Ascending aorta (tissue), 2 donors: ENCODE measurements around the gene CORO2A. TPM values are rescaled to one million over a fixed set of nuclear protein-coding genes. Genes with fewer than 3 reads are reported as not detected.

ENCODE experiments used
- DNase-seq, 2 donors: peaks; one replicate each; pipeline ENCODE4 v3.0.0-alpha.2; 2019; ENCODE audit warnings: low spot score in 2 of 2
- H3K27ac ChIP-seq, 2 donors: fragments of 200-600 bp; sonication (generic); one replicate each; pipeline ENCODE4 v1.5.1; 2016 to 2017; ENCODE audit warnings: mild to moderate bottlenecking in 1 of 2
- H3K27me3 ChIP-seq: fragments of 200-600 bp; sonication (generic); one replicate; pipeline ENCODE4 v1.5.1; 2017
- H3K36me3 ChIP-seq, 2 donors: fragments of 200-600 bp; sonication (generic); one replicate each; pipeline ENCODE4 v1.5.1; 2016
- H3K4me1 ChIP-seq, 2 donors: fragments of 200-600 bp; sonication (generic); one replicate each; pipeline ENCODE4 v1.5.1; 2016 to 2017; ENCODE audit warnings: mild to moderate bottlenecking in 1 of 2
- H3K4me3 ChIP-seq, 2 donors: fragments of 200-600 bp; sonication (generic); one replicate each; pipeline ENCODE4 v1.5.1; 2016 to 2017; ENCODE audit warnings: mild to moderate bottlenecking in 1 of 2
- H3K9me3 ChIP-seq, 2 donors: fragments of 200-600 bp; sonication (generic); one replicate each; pipeline ENCODE4 v1.5.1; 2016
- intact Hi-C: fragments of 100-400 bp; cut with DNase I; formaldehyde crosslinking; loops from one replicate; pipeline ENCODE4 v1.15.1; 2023
- total RNA-seq: library from RNA; depleted of rRNA; stranded (reverse); fragments of >200 nt; gene quantifications from one replicate; pipeline ENCODE4 v1.1.0, GENCODE V29; 2016
- TF ChIP-seq, protein P1 (sequence below), 3 experiments: fragments of 200-600 bp in 2 of 3; fragments of 450-650 bp in 1 of 3; sonication (generic) in 2 of 3; IDR thresholded peaks; one replicate each; pipeline ENCODE4 v1.5.1; 2016 to 2019; ENCODE audit warnings: antibody characterized with exemption in 3 of 3, mild to moderate bottlenecking in 1 of 3, moderate library complexity in 1 of 3

CORO2A gene
- total RNA-seq, 1 donor from 2014 or later, result 9.0 TPM

DNA sequence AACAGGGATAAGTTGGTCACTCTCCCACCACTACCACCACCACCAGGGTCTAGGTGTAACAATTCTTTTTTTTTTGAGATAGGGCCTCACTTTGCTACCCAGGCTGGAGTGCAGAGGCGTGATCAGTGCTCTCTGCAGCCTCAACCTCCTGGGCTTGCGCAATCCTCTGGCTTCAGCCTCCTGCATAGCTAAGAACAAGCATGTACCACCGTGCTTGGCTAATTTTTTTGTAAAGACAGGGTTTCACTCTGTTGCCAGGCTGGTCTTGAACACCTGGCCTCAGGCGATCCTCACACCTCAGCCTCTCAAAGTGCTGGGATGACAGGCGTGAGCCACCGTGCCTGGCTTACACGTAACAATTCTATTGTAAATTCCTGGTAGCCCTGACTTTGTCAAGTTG lies 27.5 kb downstream of the CORO2A start:
- intact Hi-C loops, result no loop called here
- no peaks in the 10 kb centered on the region for H3K9me3 ChIP-seq
- no peak overlapping the region for H3K4me3 ChIP-seq
- H3K36me3 ChIP-seq, result no peaks in the 10 kb centered on the region
- H3K27me3 ChIP-seq, result no peaks in the 10 kb centered on the region
- TF ChIP-seq, protein P1, sequence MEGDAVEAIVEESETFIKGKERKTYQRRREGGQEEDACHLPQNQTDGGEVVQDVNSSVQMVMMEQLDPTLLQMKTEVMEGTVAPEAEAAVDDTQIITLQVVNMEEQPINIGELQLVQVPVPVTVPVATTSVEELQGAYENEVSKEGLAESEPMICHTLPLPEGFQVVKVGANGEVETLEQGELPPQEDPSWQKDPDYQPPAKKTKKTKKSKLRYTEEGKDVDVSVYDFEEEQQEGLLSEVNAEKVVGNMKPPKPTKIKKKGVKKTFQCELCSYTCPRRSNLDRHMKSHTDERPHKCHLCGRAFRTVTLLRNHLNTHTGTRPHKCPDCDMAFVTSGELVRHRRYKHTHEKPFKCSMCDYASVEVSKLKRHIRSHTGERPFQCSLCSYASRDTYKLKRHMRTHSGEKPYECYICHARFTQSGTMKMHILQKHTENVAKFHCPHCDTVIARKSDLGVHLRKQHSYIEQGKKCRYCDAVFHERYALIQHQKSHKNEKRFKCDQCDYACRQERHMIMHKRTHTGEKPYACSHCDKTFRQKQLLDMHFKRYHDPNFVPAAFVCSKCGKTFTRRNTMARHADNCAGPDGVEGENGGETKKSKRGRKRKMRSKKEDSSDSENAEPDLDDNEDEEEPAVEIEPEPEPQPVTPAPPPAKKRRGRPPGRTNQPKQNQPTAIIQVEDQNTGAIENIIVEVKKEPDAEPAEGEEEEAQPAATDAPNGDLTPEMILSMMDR (IDR thresholded peaks at IDR 0.05), result no peak
- H3K4me1 ChIP-seq, result no peaks in the 10 kb centered on the region
- DNase-seq, result no peak
- H3K27ac ChIP-seq, result no peak overlapping the region

DNA sequence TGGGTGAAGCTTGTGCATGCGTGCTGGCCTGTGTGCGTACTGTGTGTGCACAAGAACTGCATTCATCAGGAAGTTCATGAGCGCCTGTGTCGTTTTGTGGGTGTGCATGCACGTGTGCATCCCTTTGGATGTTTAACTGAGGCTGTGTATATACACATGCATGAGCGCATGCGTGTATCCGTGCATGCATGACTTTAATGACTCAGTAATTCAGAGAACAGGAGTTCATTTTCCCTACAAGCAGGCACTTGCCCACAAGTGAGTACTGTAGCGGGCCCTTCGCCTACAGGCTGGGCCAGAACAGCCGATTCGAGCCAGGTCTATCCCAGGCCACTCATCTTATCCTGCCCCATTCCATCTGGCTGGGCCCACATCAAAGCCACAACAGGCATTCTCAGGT lies 29.8 kb downstream of the CORO2A start:
- H3K9me3 ChIP-seq, result no peaks in the 10 kb centered on the region
- no peak overlapping the region for H3K27ac ChIP-seq
- intact Hi-C loops, result no loop called here
- H3K27me3 ChIP-seq, result no peaks in the 10 kb centered on the region
- no peak for DNase-seq
- TF ChIP-seq, protein P1 (IDR thresholded peaks at IDR 0.05), result no peak
- H3K36me3 ChIP-seq, result no peaks in the 10 kb centered on the region
- H3K4me3 ChIP-seq, result no peak overlapping the region
- H3K4me1 ChIP-seq, result no peaks in the 10 kb centered on the region

DNA sequence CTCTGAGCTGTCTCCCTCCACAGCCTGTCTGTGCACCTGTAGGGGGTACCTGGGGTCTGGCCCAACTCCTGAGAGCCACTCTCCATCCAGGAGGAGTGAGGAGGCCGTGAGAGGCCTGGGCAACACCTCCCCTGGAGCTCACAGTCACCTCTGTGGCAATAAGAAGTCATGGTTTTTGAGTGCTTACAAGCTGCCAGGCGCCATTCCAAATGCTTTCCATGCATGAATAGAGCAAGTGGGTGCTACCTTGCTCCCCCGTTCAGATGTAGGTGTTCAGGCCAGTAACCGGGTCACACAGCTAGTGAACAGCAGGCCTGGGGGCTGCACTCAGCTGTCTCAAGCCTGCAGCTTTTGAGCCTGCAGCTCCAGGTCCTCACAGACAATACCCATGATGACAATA lies 30.6 kb downstream of the CORO2A start:
- Histone ChIP-seq H3K4me3 (no peak overlapping the region), H3K9me3 (no peaks in the 10 kb centered on the region), H3K36me3 (peaks cover 0 to 2% of the 10 kb centered on the region in 2 donors), H3K4me1 (no peaks in the 10 kb centered on the region), H3K27ac (no peak overlapping the region), H3K27me3 (no peaks in the 10 kb centered on the region)
- no peak for DNase-seq
- TF ChIP-seq, protein P1 (IDR thresholded peaks at IDR 0.05), result no peak
- intact Hi-C loops, result no loop called here

DNA sequence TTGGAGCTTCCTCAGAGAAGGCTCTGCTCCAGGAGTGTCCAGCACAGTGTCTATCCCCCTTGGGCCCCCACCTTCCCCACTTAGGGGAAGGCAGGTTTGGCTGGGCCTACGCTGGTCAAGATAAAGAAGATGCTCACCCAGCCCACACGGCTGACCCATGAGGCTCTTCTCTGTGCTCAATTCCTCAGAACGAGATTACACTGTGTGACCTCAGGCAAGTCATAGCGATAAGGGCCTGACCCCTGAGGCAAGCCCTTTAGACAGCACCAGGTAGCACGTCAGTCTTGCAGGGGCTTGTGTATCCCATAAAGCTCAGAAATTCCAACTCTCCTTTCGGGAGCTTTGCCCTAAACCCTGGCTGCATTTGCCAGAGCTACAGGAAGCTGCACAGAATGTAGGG lies 32.6 kb downstream of the CORO2A start:
- intact Hi-C loops, result no loop called here
- Histone ChIP-seq H3K27me3 (no peaks in the 10 kb centered on the region), H3K4me3 (no peak overlapping the region), H3K36me3 (peaks cover 0 to 5% of the 10 kb centered on the region in 2 donors), H3K27ac (no peak overlapping the region), H3K4me1 (no peaks in the 10 kb centered on the region), H3K9me3 (no peaks in the 10 kb centered on the region)
- TF ChIP-seq, protein P1 (IDR thresholded peaks at IDR 0.05), result no peak
- DNase-seq, result no peak

DNA sequence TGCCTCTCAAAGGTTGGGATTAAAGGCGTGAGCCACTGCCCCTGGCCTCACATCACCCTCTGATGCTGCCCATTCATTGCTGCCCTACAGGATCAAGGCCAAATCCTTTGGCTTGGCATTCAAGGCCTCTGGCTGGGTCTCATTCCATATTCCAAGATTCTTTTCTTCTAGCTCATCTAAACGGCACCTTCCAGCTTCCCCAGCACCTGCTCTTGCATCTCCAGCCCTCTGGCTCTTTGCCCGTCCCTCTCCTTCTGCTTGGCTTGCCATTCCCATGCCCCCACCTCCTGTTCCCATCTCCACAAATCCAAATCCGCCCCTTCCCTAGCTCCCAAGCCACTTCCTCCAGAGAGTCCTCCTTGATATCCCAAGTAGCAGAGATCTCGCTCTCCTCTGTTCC lies 33.1 kb downstream of the CORO2A start:
- DNase-seq, result no peak
- intact Hi-C loops, result no loop called here
- H3K27ac ChIP-seq, result no peak overlapping the region

More for the DNA sequence above, 33.1 kb downstream of the CORO2A start:
- Histone ChIP-seq H3K9me3 (no peaks in the 10 kb centered on the region), H3K36me3 (peaks cover 0 to 5% of the 10 kb centered on the region in 2 donors), H3K4me3 (no peak overlapping the region), H3K4me1 (no peaks in the 10 kb centered on the region), H3K27me3 (no peaks in the 10 kb centered on the region)
- TF ChIP-seq, protein P1 (IDR thresholded peaks at IDR 0.05), result no peak
